Left ventricle myocardium inferior (tissue), 1 donor: ENCODE data around the gene UCN3. TPM values are rescaled to one million over a fixed set of nuclear protein-coding genes. Genes with fewer than 3 reads are reported as not detected.
"Not testable (repeated sequence)": the region's sequence is repeated elsewhere in the genome, so short reads cannot be mapped to it uniquely, and the experiment has no call there.

ENCODE experiments used
- DNase-seq: peaks from one replicate; pipeline ENCODE4 v3.0.0-alpha.2; 2020
- H3K27ac ChIP-seq: fragments of 200-600 bp; replicated peaks from 2 replicates; pipeline ENCODE4 v1.8.0; 2021
- H3K27me3 ChIP-seq: fragments of 200-600 bp; 2 replicates; pipeline ENCODE4 v1.8.0; 2021; ENCODE audit warnings: low read depth
- H3K36me3 ChIP-seq: fragments of 200-600 bp; 2 replicates; pipeline ENCODE4 v1.8.0; 2021
- H3K4me1 ChIP-seq: fragments of 200-600 bp; 2 replicates; pipeline ENCODE4 v1.8.0; 2021
- H3K4me3 ChIP-seq: fragments of 200-600 bp; 2 replicates; pipeline ENCODE4 v1.8.0; 2021; ENCODE audit warnings: mild to moderate bottlenecking, moderate library complexity
- H3K9me3 ChIP-seq: fragments of 200-600 bp; replicated peaks from 2 replicates; pipeline ENCODE4 v1.8.0; 2021
- intact Hi-C: fragments of 100-400 bp; cut with micrococcal nuclease; formaldehyde crosslinking; loops from one replicate; pipeline ENCODE4 v1.11.0; 2022
- total RNA-seq: library from RNA; stranded (reverse); fragmentation: NEBNext Ultra II Directional; extraction: Animal tissue kit (Norgen Biotek cat#: 25700); gene quantifications from one replicate; pipeline ENCODE4 v1.2.1, GENCODE V29; 2021
- TF ChIP-seq, protein P1 (sequence below): fragments of 200-600 bp; IDR thresholded peaks from 2 replicates; pipeline ENCODE4 v1.8.0; 2021; ENCODE audit warnings: antibody characterized with exemption, mild to moderate bottlenecking, borderline replicate concordance
- donor health status: DM: no; HTN: yes; CAD: no; lungs with severe emphysema.

The UCN3 gene
- total RNA-seq, 1 donor from 2014 or later, result not detected

DNA sequence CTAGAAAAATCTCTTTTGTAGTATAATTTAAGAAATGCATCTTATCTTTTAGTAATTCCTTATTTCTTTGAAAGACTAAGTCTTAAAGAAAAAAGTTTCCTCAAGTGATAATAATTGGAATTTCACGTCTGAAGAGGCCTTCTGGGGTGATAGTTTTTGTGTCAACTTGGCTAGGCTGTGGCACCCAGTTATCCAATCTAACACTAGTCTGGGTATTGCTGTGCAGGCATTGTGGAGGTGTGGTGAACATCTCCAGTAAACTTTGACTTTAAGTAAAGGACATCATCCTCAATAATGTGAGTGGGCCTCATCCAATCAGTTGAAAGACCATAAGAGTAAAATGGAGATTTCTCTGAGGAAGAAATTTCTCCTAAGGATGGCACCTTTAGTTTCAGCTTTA, 42.2 kb downstream of the UCN3 start:
- Histone ChIP-seq H3K4me1 (peaks cover 7% of the 10 kb centered on the region), H3K36me3 (no peaks in the 10 kb centered on the region), H3K4me3 (no peak overlapping the region), H3K27ac (no peak overlapping the region), H3K9me3 (no peaks in the 10 kb centered on the region), H3K27me3 (no peaks in the 10 kb centered on the region)
- TF ChIP-seq, protein P1, sequence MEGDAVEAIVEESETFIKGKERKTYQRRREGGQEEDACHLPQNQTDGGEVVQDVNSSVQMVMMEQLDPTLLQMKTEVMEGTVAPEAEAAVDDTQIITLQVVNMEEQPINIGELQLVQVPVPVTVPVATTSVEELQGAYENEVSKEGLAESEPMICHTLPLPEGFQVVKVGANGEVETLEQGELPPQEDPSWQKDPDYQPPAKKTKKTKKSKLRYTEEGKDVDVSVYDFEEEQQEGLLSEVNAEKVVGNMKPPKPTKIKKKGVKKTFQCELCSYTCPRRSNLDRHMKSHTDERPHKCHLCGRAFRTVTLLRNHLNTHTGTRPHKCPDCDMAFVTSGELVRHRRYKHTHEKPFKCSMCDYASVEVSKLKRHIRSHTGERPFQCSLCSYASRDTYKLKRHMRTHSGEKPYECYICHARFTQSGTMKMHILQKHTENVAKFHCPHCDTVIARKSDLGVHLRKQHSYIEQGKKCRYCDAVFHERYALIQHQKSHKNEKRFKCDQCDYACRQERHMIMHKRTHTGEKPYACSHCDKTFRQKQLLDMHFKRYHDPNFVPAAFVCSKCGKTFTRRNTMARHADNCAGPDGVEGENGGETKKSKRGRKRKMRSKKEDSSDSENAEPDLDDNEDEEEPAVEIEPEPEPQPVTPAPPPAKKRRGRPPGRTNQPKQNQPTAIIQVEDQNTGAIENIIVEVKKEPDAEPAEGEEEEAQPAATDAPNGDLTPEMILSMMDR, result no peak
- intact Hi-C loops, result no loop called here
- DNase-seq, result no peak

- H3K9me3 ChIP-seq, H3K36me3 ChIP-seq, H3K27ac ChIP-seq, H3K4me3 ChIP-seq, H3K27me3 ChIP-seq, DNase-seq, intact Hi-C loops: not testable (repeated sequence)
- H3K4me1 ChIP-seq, result peaks cover 17% of the 10 kb centered on the region
Observed at GRCh38 chr10:5410787-5411186, 46.0 kb downstream of the UCN3 start.

DNA sequence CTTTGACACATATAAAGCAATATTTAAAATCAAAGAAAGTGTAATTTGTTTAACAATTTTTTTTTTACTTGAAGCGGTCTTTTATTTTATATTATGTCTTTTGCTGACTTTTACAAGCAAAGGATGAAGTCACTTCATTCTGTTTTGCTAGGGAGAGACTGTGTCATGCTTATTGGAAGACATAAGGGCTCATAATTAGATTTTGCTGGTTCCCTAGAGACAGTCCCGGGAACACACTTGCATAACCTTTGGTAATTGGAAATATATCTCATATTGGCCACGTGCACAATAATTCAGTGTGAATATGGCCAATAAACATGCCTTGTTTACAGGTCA, 47.1 kb downstream of the UCN3 start:
- H3K36me3 ChIP-seq, result no peaks in the 10 kb centered on the region
- TF ChIP-seq, protein P1, result no peak
- H3K4me1 ChIP-seq, result peaks cover 17% of the 10 kb centered on the region
- H3K9me3 ChIP-seq, result no peaks in the 10 kb centered on the region
- no peak overlapping the region for H3K27ac ChIP-seq
- no peaks in the 10 kb centered on the region for H3K27me3 ChIP-seq
- intact Hi-C loops, result no loop called here
- DNase-seq, result no peak
- H3K4me3 ChIP-seq, result peak overlapping the region; percentile 77

GRCh38 chr10:5412277-5412941, 47.6 kb downstream of the UCN3 start, which contains the start of gene NET1:
Gene NET1, plus strand, starts transcription at chr10:5412557. Its CDS starts 136 bp downstream, at chr10:5412693.
- H3K9me3 ChIP-seq, result peaks cover 1% of the 10 kb centered on the region
- no peaks in the 10 kb centered on the region for H3K27me3 ChIP-seq
- no peaks in the 10 kb centered on the region for H3K36me3 ChIP-seq
- DNase-seq, result peak; percentile 86
- H3K4me3 ChIP-seq, result peak within 1 kb of the TSS; percentile 77
- intact Hi-C loops, result no loop called here
- TF ChIP-seq, protein P1, result no peak
- H3K27ac ChIP-seq, result peak within 1 kb of the TSS; percentile 73
- peaks cover 17% of the 10 kb centered on the region for H3K4me1 ChIP-seq

- Histone ChIP-seq H3K27ac (peak overlapping the region; percentile 73), H3K27me3 (no peaks in the 10 kb centered on the region), H3K4me1 (peaks cover 17% of the 10 kb centered on the region), H3K9me3 (peaks cover 9% of the 10 kb centered on the region), H3K36me3 (no peaks in the 10 kb centered on the region), H3K4me3 (peak overlapping the region; percentile 77)
- no peak for DNase-seq
- intact Hi-C loops, result no loop called here
- TF ChIP-seq, protein P1, result no peak
Observed at GRCh38 chr10:5413012-5413938, 48.5 kb downstream of the UCN3 start.

GRCh38 chr10:5416981-5417380, 52.2 kb downstream of the UCN3 start:
- intact Hi-C loops, result no loop called here
- no peak overlapping the region for H3K27ac ChIP-seq
- peaks cover 20% of the 10 kb centered on the region for H3K9me3 ChIP-seq
- H3K36me3 ChIP-seq, result peaks cover 5% of the 10 kb centered on the region
- H3K4me3 ChIP-seq, result no peak overlapping the region
- no peak for DNase-seq
- TF ChIP-seq, protein P1, result no peak
- no peaks in the 10 kb centered on the region for H3K27me3 ChIP-seq
- peaks cover 16% of the 10 kb centered on the region for H3K4me1 ChIP-seq
